Panc1 (cell line): ENCODE data around the gene AMIGO1. TPM values are rescaled to one million over a fixed set of nuclear protein-coding genes. Genes with fewer than 3 reads are reported as not detected.

Experiments used
- ATAC-seq: fragments of 200-7000 bp; cut with Tn5 transposase; 2 replicates; pipeline ENCODE4 v1.9.1; 2020; ENCODE audit warnings: mild to moderate bottlenecking, moderate library complexity
- BruUV-seq: library from RNA; stranded (reverse); fragments of 400-500 nt; replicated peaks from 2 replicates; lab custom pipeline; 2021; lab: Mats Ljungman, UMichigan
- CTCF ChIA-PET: fragments of 300-600 bp; sonication (Branson Sonifier 250); formaldehyde crosslinking; loops from one replicate; lab custom pipeline; 2022; ENCODE audit warnings: antibody characterized with exemption; lab: Charles Lee
- POLR2A ChIA-PET: fragments of 300-600 bp; sonication (Branson Sonifier 250); formaldehyde crosslinking; loops from one replicate; lab custom pipeline; 2022; ENCODE audit warnings: antibody characterized with exemption; lab: Charles Lee
- DNase-seq: peaks from one replicate; pipeline ENCODE4 v3.0.0-alpha.2; 2010; ENCODE audit warnings: low read depth, low spot score
- H3K27ac ChIP-seq: 2 replicates; pipeline ENCODE4 v1.5.1; 2011; ENCODE audit warnings: mild to moderate bottlenecking, low read length, inconsistent platforms
- H3K27me3 ChIP-seq: fragments of 200-500 bp; sonication (Bioruptor generic); 2 replicates; pipeline ENCODE4 v1.6.0; 2014; ENCODE audit warnings: low read length, inconsistent platforms; ENCODE audit not compliant: control insufficient read depth, insufficient read depth
- H3K36me3 ChIP-seq: fragments of 200-500 bp; sonication (Bioruptor generic); 2 replicates; pipeline ENCODE4 v1.5.1; 2014; ENCODE audit warnings: inconsistent platforms, mild to moderate bottlenecking, low read length, moderate library complexity; ENCODE audit not compliant: control insufficient read depth, insufficient read depth
- H3K4me1 ChIP-seq: 2 replicates; pipeline ENCODE4 v1.5.1; 2011; ENCODE audit warnings: inconsistent platforms, mild to moderate bottlenecking, low read length, moderate library complexity; ENCODE audit not compliant: control insufficient read depth, insufficient read depth
- H3K4me3 ChIP-seq, 2 experiments: 2 replicates each; pipeline ENCODE4 v1.5.1; 2011 to 2012; ENCODE audit warnings: low read depth in 2 of 2, low read length in 2 of 2, mild to moderate bottlenecking in 2 of 2, inconsistent platforms in 1 of 2, moderate library complexity in 1 of 2
- H3K9me3 ChIP-seq: fragments of 200-500 bp; sonication (Bioruptor generic); 2 replicates; pipeline ENCODE4 v1.5.1; 2014; ENCODE audit warnings: low read depth, mild to moderate bottlenecking, inconsistent platforms, low read length, moderate library complexity; ENCODE audit not compliant: control insufficient read depth, insufficient read depth
- CTCF ChIP-seq: fragments of 450-650 bp; IDR thresholded peaks from 2 replicates; pipeline ENCODE4 v1.5.1; 2017; ENCODE audit warnings: mild to moderate bottlenecking
- POLR2AphosphoS5 ChIP-seq: IDR thresholded peaks from 2 replicates; pipeline ENCODE4 v1.6.1; 2012; ENCODE audit warnings: mild to moderate bottlenecking, low read depth, low read length, moderate library complexity
- REST ChIP-seq, 2 experiments: IDR thresholded peaks; 2 replicates each; pipeline ENCODE4 v1.6.1; 2011 to 2012; ENCODE audit warnings: low read depth in 2 of 2, control low read depth in 1 of 2, low read length in 1 of 2, mild to moderate bottlenecking in 1 of 2, moderate library complexity in 1 of 2; ENCODE audit not compliant: insufficient read depth in 1 of 2
- SIN3A ChIP-seq: IDR thresholded peaks from 2 replicates; pipeline ENCODE4 v1.6.1; 2012; ENCODE audit warnings: low read depth, mild to moderate bottlenecking, low read length, moderate library complexity, borderline replicate concordance; ENCODE audit not compliant: insufficient read depth
- TCF7L2 ChIP-seq: IDR thresholded peaks from 2 replicates; pipeline ENCODE4 v1.6.1; 2011; ENCODE audit warnings: mild to moderate bottlenecking, low read depth, low read length, inconsistent platforms
- in situ Hi-C: cut with HindIII; loops from 2 replicates; pipeline ENCODE4 v1.10.0; 2016; ENCODE audit warnings: low sequenced_read_pairs, low pct_unique_long_range_greater_than_20kb
- intact Hi-C: fragments of 100-400 bp; cut with micrococcal nuclease; formaldehyde crosslinking; loops from one replicate; pipeline ENCODE4 v1.10.0; 2022; ENCODE audit not compliant: unreplicated experiment
- total RNA-seq: library from RNA; stranded (reverse); gene quantifications from one replicate; pipeline ENCODE4 v1.2.1, GENCODE V29; 2021; ENCODE audit not compliant: unreplicated experiment

The AMIGO1 gene
- total RNA-seq, 1 experiment from 2014 or later: 0.64 TPM

- no peaks in the 10 kb centered on the region; the same call in 1 of the 2 replicates for H3K36me3 ChIP-seq
- no peak for TF ChIP-seq REST (IDR thresholded peaks at IDR 0.05; ENCODE audit: insufficient read depth in 1 of 2, low read depth in 2 of 2, low read length in 1 of 2)
- TF ChIP-seq SIN3A: no peak
- no peak for TF ChIP-seq POLR2AphosphoS5
- TF ChIP-seq CTCF: no peak
- TF ChIP-seq TCF7L2: no peak
- ATAC-seq: no peak
- in situ Hi-C loops (no loop called here), intact Hi-C loops (no loop called here)
- no peak overlapping the region for H3K4me3 ChIP-seq
- ChIA-PET POLR2A (no interaction called here), CTCF (interaction anchor here (2.5 kb wide), 1 partner anchor 41 kb away, joined by 21 read pairs; no protein-coding TSS in a partner anchor)
- no peak overlapping the region for H3K27ac ChIP-seq
- no peak for DNase-seq
- no TSS peak for BruUV-seq
- no peaks in the 10 kb centered on the region for H3K9me3 ChIP-seq
- H3K4me1 ChIP-seq: peaks cover 6% of the 10 kb centered on the region; the same call in 1 of the 2 replicates
- H3K27me3 ChIP-seq: no peaks in the 10 kb centered on the region
Observed at GRCh38 chr1:109491372-109491771, 18.2 kb downstream of the AMIGO1 start.

- H3K27me3 ChIP-seq: no peaks in the 10 kb centered on the region
- no peak for ATAC-seq
- in situ Hi-C loops (no loop called here), intact Hi-C loops (no loop called here)
- no peak overlapping the region for H3K4me3 ChIP-seq
- H3K36me3 ChIP-seq: no peaks in the 10 kb centered on the region; the same call in 1 of the 2 replicates
- CTCF ChIA-PET: interaction anchor here (1.1 to 2.5 kb wide), 2 partner anchors 19 to 42 kb away, joined by 3 to 21 read pairs; partner anchors contain the start of gene AMIGO1
- peaks cover 6% of the 10 kb centered on the region; the same call in 1 of the 2 replicates for H3K4me1 ChIP-seq
- no peak overlapping the region for H3K27ac ChIP-seq
- POLR2A ChIA-PET: no interaction called here
- no peak for DNase-seq
- TF ChIP-seq SIN3A (no peak), CTCF (peak; percentile 59)
- BruUV-seq: no TSS peak
- H3K9me3 ChIP-seq: no peaks in the 10 kb centered on the region
Observed at GRCh38 chr1:109490934-109491302, 18.6 kb downstream of the AMIGO1 start.
